Glomerular visceral epithelial cell (primary cell): ENCODE data around the gene SULT2A1.
"Not testable (repeated sequence)": the region's sequence is repeated elsewhere in the genome, so short reads cannot be mapped to it uniquely, and the experiment has no call there.

Experiments
- DNase-seq: peaks from one replicate; pipeline ENCODE4 v3.0.0-alpha.2; 2016; ENCODE audit errors: extremely low spot score

Gene SULT2A1

GRCh38 chr19:47860602-47861297 is 25.4 kb downstream of the SULT2A1 start:
- no peak for DNase-seq

GRCh38 chr19:47859838-47860237 is 26.3 kb downstream of the SULT2A1 start:
- DNase-seq = not testable (repeated sequence)

- DNase-seq = not testable (repeated sequence)
Measured at GRCh38 chr19:47858646-47859285, 27.3 kb downstream of the SULT2A1 start, which contains the start of gene TPRX2. Gene TPRX2, plus strand, starts transcription at chr19:47859235. Its CDS starts 12 bp downstream, at chr19:47859247.

GRCh38 chr19:47858231-47858630 is 27.9 kb downstream of the SULT2A1 start:
- DNase-seq = not testable (repeated sequence)

GRCh38 chr19:47854459-47854858 is 31.7 kb downstream of the SULT2A1 start:
- no peak for DNase-seq

- DNase-seq = no peak
Measured at GRCh38 chr19:47853003-47853402, 33.1 kb downstream of the SULT2A1 start.

- no peak for DNase-seq
Measured at GRCh38 chr19:47848823-47849473, 37.2 kb downstream of the SULT2A1 start.

GRCh38 chr19:47848425-47848822 is 37.7 kb downstream of the SULT2A1 start:
- no peak for DNase-seq

GRCh38 chr19:47842941-47843340 is 43.2 kb downstream of the SULT2A1 start:
- DNase-seq = no peak

GRCh38 chr19:47839913-47840312 is 46.2 kb downstream of the SULT2A1 start:
- DNase-seq = no peak

- no peak for DNase-seq
Measured at GRCh38 chr19:47839411-47839810, 46.7 kb downstream of the SULT2A1 start.

- no peak for DNase-seq
Measured at GRCh38 chr19:47836038-47836437, 50.1 kb downstream of the SULT2A1 start.

- no peak for DNase-seq
Measured at GRCh38 chr19:47832723-47833122, 53.4 kb downstream of the SULT2A1 start.

GRCh38 chr19:47826800-47827199 is 59.3 kb downstream of the SULT2A1 start:
- DNase-seq = no peak

GRCh38 chr19:47824396-47824795 is 61.7 kb downstream of the SULT2A1 start:
- no peak for DNase-seq

- no peak for DNase-seq
Measured at GRCh38 chr19:47821460-47822020, 64.6 kb downstream of the SULT2A1 start, which contains the start of gene CRX. Gene CRX, plus strand, starts transcription at chr19:47821937. Its CDS starts 12,507 bp downstream, at chr19:47834444.
